IPS DF 4.7 (cell line): ENCODE measurements around the gene AQP2.
"Not testable (repeated sequence)": the region's sequence is repeated elsewhere in the genome, so short reads cannot be mapped to it uniquely, and the experiment has no call there.

Experiments
- DNase-seq: peaks from one replicate; pipeline ENCODE4 v3.0.0-alpha.2; 2013; ENCODE audit warnings: low spot score; ENCODE audit errors: extremely low read depth

The AQP2 gene

DNA sequence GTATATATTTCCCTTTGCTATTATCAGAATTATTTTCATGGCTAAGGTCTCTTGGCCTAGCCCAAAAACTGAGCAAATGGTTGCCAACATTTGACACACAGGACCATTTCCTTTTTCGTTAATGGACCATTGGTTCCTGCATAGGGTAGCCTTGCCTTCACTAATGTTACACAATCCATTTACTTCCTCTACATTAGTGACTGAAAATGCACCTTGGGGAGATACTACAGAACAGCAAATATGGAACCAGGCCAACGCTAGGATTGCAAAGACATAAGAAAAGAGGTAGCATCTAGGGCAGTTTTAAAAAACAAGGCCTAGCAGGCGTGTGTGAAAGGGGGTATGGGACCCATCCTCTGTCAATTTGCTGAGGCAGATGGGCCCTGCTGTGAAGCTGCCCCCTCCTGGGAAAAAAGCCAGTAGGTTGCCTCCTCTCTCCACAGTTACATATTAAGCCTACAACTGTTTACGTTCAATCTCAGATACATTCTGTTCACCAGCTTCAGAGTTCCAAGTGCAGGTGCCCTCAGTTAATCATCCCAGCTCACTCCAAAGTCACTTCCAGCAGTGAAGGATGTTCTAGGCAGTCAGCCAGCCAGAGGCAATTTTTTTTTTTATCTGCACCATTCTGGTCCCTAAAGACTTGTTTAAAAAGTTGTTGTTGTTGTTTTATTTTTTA, 37.2 kb downstream of the AQP2 start:
- DNase-seq, result no peak

DNA sequence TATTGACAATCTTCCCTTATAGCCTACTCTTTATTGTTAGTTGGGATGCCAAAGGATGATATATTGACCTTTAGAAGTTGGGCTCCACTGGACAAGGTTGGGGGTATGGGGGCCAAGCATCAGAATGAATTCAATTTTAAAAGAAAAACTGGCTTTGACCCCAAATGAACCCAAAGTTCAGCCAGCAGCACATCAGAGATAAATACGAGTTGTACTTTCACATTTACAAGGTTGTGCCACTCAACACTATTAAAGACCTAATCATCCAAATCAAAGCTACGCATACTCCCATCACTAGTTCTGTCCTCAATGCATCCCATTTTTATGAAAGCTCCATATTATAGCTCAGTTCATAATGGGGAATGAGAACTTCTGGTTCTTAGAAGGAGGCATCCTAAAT, 38.9 kb downstream of the AQP2 start:
- not testable (repeated sequence) for DNase-seq

DNA sequence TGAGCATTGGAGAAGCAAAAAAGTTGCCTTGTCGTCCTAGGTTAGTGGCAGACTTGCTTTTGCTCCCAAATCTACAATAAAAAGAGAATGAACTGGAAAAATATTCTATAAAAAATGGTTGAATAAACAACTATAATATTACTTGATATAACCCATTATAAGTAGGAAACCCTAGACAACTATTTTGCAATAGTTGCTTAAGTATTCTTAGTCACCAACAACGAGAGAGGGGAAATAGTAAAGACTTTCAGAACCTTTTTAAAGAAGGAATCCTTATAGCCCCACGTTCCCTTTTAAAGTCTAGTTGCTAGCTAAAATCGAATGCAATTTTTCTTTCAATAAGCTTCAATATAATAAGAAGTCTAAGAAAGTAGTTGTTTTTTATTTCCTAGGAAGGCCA, 39.7 kb downstream of the AQP2 start:
- no peak for DNase-seq

DNA sequence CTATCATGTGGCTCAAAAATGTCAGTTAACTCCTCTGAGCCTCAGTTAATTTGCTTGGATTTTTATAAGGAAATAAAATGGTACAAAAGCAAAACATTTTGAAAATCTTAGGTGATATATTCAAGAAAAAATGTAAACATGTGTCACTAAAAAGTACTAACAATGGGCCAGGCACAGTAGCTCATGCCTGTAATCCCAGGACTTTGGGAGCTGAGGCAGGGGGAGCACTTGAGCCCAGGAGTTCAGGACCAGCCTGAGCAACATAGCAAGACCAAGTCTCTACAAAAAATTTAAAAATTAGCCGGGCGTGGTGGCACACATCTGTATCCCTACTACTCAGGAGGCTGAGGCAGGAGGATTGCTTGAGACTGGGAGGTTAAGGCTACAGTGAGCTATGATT, 47.9 kb downstream of the AQP2 start:
- no peak for DNase-seq

DNA sequence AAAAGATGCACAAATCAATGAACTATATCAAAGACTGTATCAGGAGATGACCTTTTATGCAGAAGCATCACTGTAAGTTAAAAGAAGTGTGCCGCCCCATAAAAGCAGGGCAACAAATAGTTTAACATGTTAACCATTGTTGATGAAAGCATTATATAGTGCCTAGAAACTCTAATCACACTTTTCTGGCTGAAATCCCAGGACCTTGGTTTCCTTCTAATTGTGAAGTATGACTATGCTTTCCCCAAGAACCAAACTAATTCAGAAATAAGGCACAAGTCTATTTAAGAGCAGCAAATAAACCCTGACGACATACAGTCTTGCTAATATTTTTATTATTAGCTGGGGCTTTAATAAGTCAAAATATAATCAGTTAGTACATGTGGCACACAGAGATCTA, 53.1 kb downstream of the AQP2 start:
- DNase-seq, result no peak

DNA sequence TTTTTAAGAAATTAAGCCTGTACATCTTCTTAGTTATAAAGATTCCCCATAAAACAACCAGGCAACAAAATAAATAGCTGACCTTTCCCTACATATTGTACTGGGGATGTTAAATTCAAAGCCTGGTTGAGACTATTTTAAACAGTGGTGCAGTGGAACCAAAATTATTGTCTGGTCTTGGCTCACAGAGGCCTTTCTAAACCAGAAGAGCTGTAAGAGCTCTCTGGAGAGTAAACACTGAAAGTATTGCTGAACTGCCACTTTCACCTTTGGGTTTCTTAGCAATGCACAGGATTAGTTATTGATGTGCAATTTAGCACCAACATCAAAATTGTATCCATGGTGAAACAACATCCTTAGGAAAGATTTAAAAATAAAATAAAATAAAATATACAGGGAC, 54.2 kb downstream of the AQP2 start:
- DNase-seq, result no peak

DNA sequence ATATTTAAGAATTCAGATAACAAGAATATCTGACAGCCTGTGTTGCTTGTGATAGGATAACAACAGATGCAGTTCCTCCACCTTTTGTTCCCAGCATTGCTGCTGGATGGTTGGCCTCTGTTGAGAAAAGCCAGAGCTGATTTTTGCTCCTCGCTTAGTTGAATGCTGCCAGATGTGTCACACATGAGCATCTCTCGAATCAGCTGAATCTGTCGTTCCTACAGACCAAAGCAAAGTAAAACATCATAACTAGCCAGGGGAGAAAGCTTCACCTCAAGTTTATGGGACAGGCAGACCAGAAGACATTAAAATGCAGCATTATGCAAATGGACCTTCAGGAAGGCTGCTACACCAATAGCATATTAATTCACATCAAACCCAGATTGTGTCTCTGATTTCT, 54.6 kb downstream of the AQP2 start:
- no peak for DNase-seq

DNA sequence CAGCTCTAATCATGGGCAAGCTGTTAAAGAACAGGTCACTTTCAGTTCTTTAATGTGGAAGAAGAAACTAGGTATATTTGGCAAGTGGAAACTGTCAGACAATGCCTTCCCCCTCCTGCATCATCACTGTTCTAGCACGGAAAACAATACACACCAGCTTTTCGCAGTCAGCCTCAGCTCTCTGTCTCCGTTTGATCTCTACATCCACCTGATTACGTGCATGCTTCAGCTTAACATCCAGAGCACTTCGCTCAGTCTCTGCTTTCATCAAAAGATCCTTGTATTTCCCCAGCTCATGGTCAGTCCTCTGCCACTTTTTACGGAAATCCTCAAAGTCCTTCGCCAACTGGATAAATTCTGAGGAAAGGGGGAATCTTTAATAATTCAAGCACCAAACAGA, 55.7 kb downstream of the AQP2 start:
- no peak for DNase-seq

DNA sequence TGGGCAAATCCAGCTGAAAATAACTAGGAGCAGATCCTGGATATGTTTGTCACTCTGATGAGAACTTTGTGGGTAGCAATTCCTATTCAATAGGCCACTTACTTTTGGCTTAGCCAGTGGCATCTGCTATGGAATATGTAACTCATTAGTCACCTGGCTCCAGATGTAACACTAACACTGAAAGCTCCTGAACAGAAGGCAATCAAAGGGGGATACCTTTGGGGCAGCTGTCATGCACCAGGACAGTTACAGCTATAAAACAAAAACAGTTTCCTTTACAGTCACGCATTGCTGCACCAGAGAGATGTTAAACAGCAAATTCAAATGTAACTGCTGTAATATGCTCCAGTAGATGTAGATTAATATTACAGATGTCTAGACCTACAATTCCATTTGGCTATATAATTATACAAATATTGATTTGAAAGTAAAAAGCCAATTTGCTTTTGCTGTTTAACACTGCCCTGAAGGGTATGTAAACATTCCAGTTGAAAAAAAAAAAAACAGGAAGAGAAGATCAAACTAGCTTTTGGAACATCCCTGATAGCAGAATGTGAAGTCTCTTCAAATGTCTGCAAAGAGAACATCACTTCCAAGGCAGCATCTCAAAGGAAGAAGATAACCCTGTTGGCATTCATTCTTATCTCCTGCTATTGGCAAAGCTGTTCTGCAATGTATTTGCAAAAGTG, 56.4 kb downstream of the AQP2 start:
- DNase-seq, result no peak
